Endothelial cell of umbilical vein (primary cell): ENCODE measurements around the gene BTNL9. TPM values are rescaled to one million over a fixed set of nuclear protein-coding genes. Genes with fewer than 3 reads are reported as not detected.

ENCODE experiments used
- BruUV-seq: library from RNA; stranded (reverse); fragments of 400-500 nt; replicated peaks from 2 replicates; lab custom pipeline; 2021; lab: Mats Ljungman, UMichigan
- CTCF ChIA-PET: fragments of 300-600, 350-600 bp; sonication (Branson Sonifier 250); formaldehyde crosslinking; loops from one replicate; lab custom pipeline; 2021; ENCODE audit warnings: antibody characterized with exemption, inconsistent platforms; lab: Charles Lee
- POLR2A ChIA-PET: fragments of 300-600, 350-600 bp; sonication (Branson Sonifier 250); formaldehyde crosslinking; loops from one replicate; lab custom pipeline; 2021; ENCODE audit warnings: antibody characterized with exemption, inconsistent platforms; lab: Charles Lee
- DNase-seq: peaks from one replicate; pipeline ENCODE4 v3.0.0-alpha.2; 2011; ENCODE audit warnings: low read depth, low spot score
- FAIRE-seq: peaks from 2 replicates; lab custom pipeline; 2011; peaks lifted over from hg19 to GRCh38; lab: Jason Lieb, UNC
- H2AFZ ChIP-seq: 2 replicates; pipeline ENCODE4 v1.6.0; 2012; ENCODE audit warnings: low read depth, low read length, control low read depth, inconsistent platforms
- H3K27ac ChIP-seq: 2 replicates; pipeline ENCODE4 v1.5.1; 2011; ENCODE audit warnings: low read depth, mild to moderate bottlenecking, control low read depth, low read length, moderate library complexity; ENCODE audit not compliant: insufficient read depth
- H3K27me3 ChIP-seq, 2 experiments: 2 replicates each; pipeline versions ENCODE4 v1.6.0 to v1.6.1; 2011; ENCODE audit warnings: low read length in 2 of 2, mixed read lengths in 1 of 2; ENCODE audit not compliant: control insufficient read depth in 2 of 2, insufficient read depth in 2 of 2
- H3K36me3 ChIP-seq, 2 experiments: 2 replicates in 1 of 2; 3 replicates in 1 of 2; pipeline ENCODE4 v1.5.1; 2011; ENCODE audit warnings: low read length in 2 of 2, mild to moderate bottlenecking in 1 of 2, moderate library complexity in 1 of 2; ENCODE audit not compliant: control insufficient read depth in 2 of 2, insufficient read depth in 2 of 2; ENCODE audit errors: extremely low read depth in 1 of 2
- H3K4me1 ChIP-seq: 3 replicates; pipeline ENCODE4 v1.5.1; 2011; ENCODE audit warnings: mild to moderate bottlenecking, low read length; ENCODE audit not compliant: control insufficient read depth, insufficient read depth; ENCODE audit errors: extremely low read depth
- H3K4me2 ChIP-seq: 2 replicates; pipeline ENCODE4 v1.6.1; 2011; ENCODE audit warnings: low read length, control low read depth, mixed read lengths; ENCODE audit not compliant: insufficient read depth
- H3K4me3 ChIP-seq, 3 experiments: fragments of 200-600 bp in 1 of 3; sonication (generic), shearing (Covaris generic) in 1 of 3; replicated peaks in 1 of 3; 2 replicates each; pipeline ENCODE4 v1.5.1; 2011 to 2016; ENCODE audit warnings: control low read depth in 3 of 3, low read length in 3 of 3, mild to moderate bottlenecking in 2 of 3, inconsistent platforms in 1 of 3, low read depth in 1 of 3, moderate library complexity in 1 of 3; ENCODE audit not compliant: insufficient read depth in 1 of 3
- H3K79me2 ChIP-seq: 2 replicates; pipeline ENCODE4 v1.6.0; 2012; ENCODE audit warnings: low read length, inconsistent platforms; ENCODE audit not compliant: control insufficient read depth, insufficient read depth
- H3K9ac ChIP-seq: replicated peaks from 2 replicates; pipeline ENCODE3; 2011; ENCODE audit warnings: low read length, control low read depth; ENCODE audit not compliant: insufficient read depth; ENCODE audit errors: extremely low read depth
- H3K9me1 ChIP-seq: replicated peaks from 3 replicates; pipeline ENCODE4 v1.6.0; 2011; ENCODE audit warnings: mild to moderate bottlenecking, low read length; ENCODE audit not compliant: control insufficient read depth, insufficient read depth; ENCODE audit errors: extremely low read depth
- H3K9me3 ChIP-seq: replicated peaks from 2 replicates; pipeline ENCODE4 v1.5.1; 2012; ENCODE audit warnings: low read length, inconsistent platforms; ENCODE audit not compliant: control insufficient read depth, insufficient read depth
- H4K20me1 ChIP-seq: replicated peaks from 2 replicates; pipeline ENCODE3; 2011; ENCODE audit warnings: mild to moderate bottlenecking, low read length; ENCODE audit not compliant: control insufficient read depth, insufficient read depth; ENCODE audit errors: extremely low read depth
- FOS ChIP-seq: IDR thresholded peaks from 2 replicates; pipeline ENCODE4 v1.6.1; 2011; ENCODE audit warnings: mild to moderate bottlenecking, low read length, moderate library complexity, borderline replicate concordance; ENCODE audit not compliant: insufficient read depth
- GATA2 ChIP-seq: IDR thresholded peaks from 2 replicates; pipeline ENCODE4 v1.7.0; 2011; ENCODE audit warnings: low read depth, mild to moderate bottlenecking, moderate library complexity, mixed read lengths, low read length; ENCODE audit not compliant: insufficient read length, insufficient read depth
- JUN ChIP-seq: IDR thresholded peaks from 2 replicates; pipeline ENCODE4 v1.6.1; 2011; ENCODE audit warnings: borderline replicate concordance, low read depth; ENCODE audit not compliant: insufficient read length, insufficient read depth
- POLR2A ChIP-seq: IDR thresholded peaks from 2 replicates; pipeline ENCODE4 v1.6.1; 2012; ENCODE audit warnings: low read depth, mild to moderate bottlenecking, control low read depth, low read length
- POLR2AphosphoS5 ChIP-seq: IDR thresholded peaks from 2 replicates; pipeline ENCODE4 v1.6.1; 2012; ENCODE audit warnings: low read depth, mild to moderate bottlenecking, control low read depth, low read length, moderate library complexity; ENCODE audit not compliant: insufficient read depth
- dilution Hi-C: fragments of 300-500 bp; cut with MboI; formaldehyde crosslinking; loops from one replicate; pipeline ENCODE4 v1.15.0; 2019; ENCODE audit warnings: low sequenced_read_pairs; ENCODE audit not compliant: extremely low pct_ligation_motif_present
- intact Hi-C: fragments of 100-400 bp; cut with micrococcal nuclease; formaldehyde crosslinking; loops from one replicate; pipeline ENCODE4 v1.10.0; 2022
- polyA plus RNA-seq, 4 experiments: library from polyadenylated mRNA; depleted of rRNA in 3 of 4; stranded (reverse) in 3 of 4; unstranded in 1 of 4; fragments of >200 nt; gene quantifications; 2 replicates each; pipeline versions ENCODE4 v1.2.1 to v1.2.3, GENCODE V29; 2011 to 2012; ENCODE audit warnings: missing spikeins in 1 of 4
- total RNA-seq: library from RNA; stranded (reverse); gene quantifications from 2 replicates; pipeline ENCODE4 v1.2.3, GENCODE V29; 2021
- TF ChIP-seq, protein P1 (sequence below), 2 donors: IDR thresholded peaks; 1 replicate in 1 of 2; 2 replicates in 1 of 2; pipeline ENCODE4 v1.5.1; 2011; ENCODE audit warnings: low read length in 2 of 2, mild to moderate bottlenecking in 2 of 2, moderate library complexity in 2 of 2, control low read depth in 1 of 2, inconsistent platforms in 1 of 2, low read depth in 1 of 2; ENCODE audit not compliant: insufficient read depth in 1 of 2; ENCODE audit errors: extremely low read depth in 1 of 2

Gene BTNL9
- total and polyA plus RNA-seq, 2 donors (not counting 3 experiments of a cell fraction or from before 2014, with no cell fraction given) = 0.13 to 0.33 TPM

DNA sequence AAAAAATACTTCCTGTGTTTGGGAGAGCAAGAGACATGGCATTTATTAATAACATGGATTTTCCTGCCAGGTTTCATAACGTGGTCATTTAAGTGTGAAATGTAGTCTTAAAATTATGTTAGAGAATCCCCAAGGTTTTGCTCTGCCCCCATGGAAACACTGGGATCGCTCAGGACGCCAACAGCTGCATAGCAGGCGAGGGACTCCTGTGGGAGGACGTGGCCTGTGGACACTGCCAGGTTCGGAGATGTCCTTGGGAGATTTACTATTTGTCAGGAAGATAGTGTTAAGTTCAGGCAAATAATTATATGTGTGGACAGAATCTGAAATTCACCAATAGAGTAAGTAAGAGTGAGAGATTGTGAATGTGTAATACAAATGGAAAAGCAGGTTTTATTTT lies 977 bp downstream of the BTNL9 start:
- no peaks in the 10 kb centered on the region for H4K20me1 ChIP-seq
- H3K9me3 ChIP-seq = no peaks in the 10 kb centered on the region
- ChIA-PET POLR2A (no interaction called here), CTCF (no interaction called here)
- H3K36me3 ChIP-seq = no peaks in the 10 kb centered on the region
- H3K79me2 ChIP-seq = no peaks in the 10 kb centered on the region
- TF ChIP-seq, protein P1, sequence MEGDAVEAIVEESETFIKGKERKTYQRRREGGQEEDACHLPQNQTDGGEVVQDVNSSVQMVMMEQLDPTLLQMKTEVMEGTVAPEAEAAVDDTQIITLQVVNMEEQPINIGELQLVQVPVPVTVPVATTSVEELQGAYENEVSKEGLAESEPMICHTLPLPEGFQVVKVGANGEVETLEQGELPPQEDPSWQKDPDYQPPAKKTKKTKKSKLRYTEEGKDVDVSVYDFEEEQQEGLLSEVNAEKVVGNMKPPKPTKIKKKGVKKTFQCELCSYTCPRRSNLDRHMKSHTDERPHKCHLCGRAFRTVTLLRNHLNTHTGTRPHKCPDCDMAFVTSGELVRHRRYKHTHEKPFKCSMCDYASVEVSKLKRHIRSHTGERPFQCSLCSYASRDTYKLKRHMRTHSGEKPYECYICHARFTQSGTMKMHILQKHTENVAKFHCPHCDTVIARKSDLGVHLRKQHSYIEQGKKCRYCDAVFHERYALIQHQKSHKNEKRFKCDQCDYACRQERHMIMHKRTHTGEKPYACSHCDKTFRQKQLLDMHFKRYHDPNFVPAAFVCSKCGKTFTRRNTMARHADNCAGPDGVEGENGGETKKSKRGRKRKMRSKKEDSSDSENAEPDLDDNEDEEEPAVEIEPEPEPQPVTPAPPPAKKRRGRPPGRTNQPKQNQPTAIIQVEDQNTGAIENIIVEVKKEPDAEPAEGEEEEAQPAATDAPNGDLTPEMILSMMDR (IDR thresholded peaks at IDR 0.05; ENCODE audit: extremely low read depth in 1 of 2, insufficient read depth in 1 of 2, low read depth in 1 of 2, low read length in 2 of 2) = no peak
- TF ChIP-seq POLR2AphosphoS5 = no peak
- TF ChIP-seq GATA2 = no peak
- TF ChIP-seq JUN = no peak
- no peak for TF ChIP-seq POLR2A
- TF ChIP-seq FOS = no peak
- H3K4me1 ChIP-seq = no peaks in the 10 kb centered on the region
- H3K4me2 ChIP-seq = no peak overlapping the region
- BruUV-seq = no TSS peak
- no peaks in the 10 kb centered on the region for H3K9me1 ChIP-seq
- no peaks in the 10 kb centered on the region for H3K27me3 ChIP-seq
- no peak overlapping the region for H3K4me3 ChIP-seq
- FAIRE-seq (no peak), DNase-seq (no peak)
- intact Hi-C loops (no loop called here), dilution Hi-C loops (no loop called here)
- no peak overlapping the region for H2AFZ ChIP-seq
- no peak overlapping the region for H3K27ac ChIP-seq
- H3K9ac ChIP-seq = no peak overlapping the region
